Renal cortical epithelial cell (primary cell): ENCODE data around the gene ZDHHC14. TPM values are rescaled to one million over a fixed set of nuclear protein-coding genes. Genes with fewer than 3 reads are reported as not detected.

ENCODE experiments used
- DNase-seq: peaks from one replicate; pipeline ENCODE4 v3.0.0-alpha.2; 2011; ENCODE audit warnings: low read depth
- total RNA-seq: library from RNA; depleted of rRNA; stranded (reverse); fragments of >200 nt; gene quantifications from 2 replicates; pipeline ENCODE4 v1.2.3, GENCODE V29; 2014

ZDHHC14 gene
- total RNA-seq, 1 donor from 2014 or later, result 5.3 TPM

DNA sequence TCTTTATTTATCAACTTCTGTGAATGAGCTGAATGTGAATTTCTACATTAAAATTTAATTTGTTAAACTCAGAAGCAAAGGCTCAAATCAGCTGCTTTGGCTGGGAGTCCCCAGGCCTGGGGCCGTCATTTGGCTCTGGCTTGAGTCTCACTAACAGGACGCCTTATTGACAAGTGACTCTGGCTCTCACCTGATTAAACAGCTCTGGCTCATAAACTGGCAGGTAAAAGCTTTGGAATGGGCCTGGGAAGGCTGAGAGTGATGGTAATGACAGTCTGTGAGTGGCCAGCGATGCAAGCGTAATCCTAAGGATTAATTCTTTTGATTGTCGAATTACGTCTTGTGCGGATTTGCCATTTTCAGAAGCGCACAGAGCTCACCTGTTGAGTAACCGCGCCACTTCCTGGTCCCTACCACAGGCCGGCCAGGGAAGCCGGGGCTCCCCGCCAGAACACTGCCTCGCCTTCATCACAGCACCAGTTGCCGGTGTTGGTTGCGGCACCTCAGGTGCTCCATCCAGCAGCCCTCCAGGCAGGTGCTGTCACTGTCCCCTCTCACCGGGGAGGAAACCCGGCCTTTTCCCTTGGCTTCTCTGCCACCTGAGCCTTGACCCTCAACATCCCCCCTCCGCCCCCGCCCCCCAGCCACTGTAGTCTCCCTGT is 110.7 kb downstream of the ZDHHC14 start:
- DNase-seq, result no peak

DNA sequence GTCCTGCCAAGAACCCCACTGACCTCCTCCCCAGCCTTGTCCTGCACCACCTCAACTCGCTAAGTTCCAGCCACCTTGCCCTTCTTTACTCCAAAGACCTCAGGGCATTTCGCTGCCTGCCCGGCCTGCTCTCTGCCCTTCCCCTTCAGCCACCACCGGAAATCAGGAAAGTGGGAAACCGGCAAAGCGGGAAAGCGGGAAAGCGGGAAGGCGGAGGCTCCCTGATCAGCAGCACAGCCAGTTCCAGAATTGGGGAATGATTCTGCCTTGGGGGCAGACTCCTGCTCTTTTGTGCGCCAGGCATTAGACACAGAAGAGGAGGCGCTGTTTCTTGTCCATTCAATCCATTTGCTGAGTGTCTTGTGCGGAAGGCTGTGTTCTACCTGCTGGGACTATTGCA is 111.3 kb downstream of the ZDHHC14 start:
- DNase-seq, result no peak

DNA sequence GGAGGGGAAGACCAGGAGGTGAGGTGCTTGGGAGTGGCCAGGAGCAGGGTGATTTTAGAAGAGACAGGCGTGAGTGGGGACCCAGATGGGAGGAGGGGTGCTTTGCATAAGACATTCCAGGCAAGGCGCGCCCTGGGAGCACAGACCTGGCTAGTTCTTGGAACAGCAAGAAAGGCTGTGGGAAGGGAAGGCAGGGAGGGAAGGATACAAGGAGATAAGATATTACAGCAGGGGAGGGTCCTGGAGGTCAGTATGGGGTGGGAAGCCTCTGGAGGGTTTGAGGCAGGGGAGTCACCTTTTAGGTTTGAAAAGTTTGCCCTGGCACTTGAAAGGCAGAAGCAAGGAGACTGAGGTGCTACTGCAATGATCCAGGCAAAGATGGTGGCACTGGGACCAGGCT is 111.8 kb downstream of the ZDHHC14 start:
- no peak for DNase-seq

DNA sequence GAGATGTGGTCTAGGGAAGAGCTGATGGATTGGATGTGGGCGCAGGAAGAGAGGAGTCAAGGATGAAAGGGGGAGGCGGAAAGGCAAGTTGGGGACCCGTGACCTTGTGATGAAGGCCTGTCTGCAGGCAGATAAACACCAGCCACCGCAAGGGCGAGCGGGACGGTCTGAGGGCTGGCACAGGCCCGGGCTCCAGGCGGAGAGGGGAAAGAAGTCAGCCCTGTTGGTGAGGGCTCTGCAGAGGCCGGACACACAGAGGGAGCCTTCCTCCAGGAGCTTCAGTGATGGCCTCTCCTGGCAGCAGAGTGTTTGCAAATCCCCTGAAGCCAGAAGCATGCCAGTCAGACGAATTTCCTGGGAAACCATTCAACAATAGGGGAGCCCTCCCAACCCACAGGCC is 112.2 kb downstream of the ZDHHC14 start:
- no peak for DNase-seq

DNA sequence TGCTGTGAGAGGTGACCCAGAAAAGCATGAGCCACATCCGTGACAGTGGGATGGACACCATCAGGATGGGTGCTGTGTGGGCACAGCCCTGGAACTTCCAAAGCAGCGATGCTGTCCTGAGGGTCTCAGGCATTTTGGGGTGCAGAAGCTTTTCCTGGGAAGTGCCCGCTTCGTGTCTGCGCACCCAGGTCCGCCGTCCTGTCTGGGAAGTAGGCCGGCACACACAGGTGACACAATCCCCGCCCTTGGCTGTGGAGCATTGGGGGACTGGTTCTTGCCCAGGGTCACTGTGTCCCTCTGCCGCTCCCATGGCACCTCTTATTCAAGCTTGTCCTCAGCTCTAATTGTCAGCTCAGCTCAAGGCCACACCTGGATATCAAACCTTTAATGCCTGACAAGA is 112.6 kb downstream of the ZDHHC14 start:
- no peak for DNase-seq

DNA sequence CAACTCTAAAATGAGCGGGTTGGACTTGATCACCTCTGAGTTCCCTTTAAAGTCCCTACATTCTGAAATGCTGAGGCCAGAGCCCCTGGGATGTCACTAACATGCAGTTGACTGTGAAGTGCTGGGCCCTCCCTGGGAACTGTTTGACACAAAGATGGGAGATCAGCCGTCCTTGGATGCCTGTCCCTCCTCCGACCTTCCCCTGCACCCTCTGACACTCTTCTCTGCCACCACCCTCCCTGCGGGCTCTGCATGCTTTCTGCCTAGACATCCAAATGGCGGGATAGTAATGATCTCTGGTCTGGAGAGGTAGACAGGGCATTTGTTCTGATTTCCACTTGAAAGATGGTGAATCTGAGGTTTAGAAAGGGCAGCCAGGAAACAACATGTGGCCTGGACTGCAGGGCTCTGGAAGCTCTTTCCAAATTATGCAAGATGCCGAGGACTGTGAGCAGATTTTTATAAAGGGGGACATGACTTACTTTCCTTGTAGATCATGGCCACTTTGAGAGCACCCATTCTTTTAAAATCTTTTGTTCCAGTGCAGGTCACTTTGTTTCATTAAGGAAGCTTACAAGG is 113.2 kb downstream of the ZDHHC14 start:
- no peak for DNase-seq

DNA sequence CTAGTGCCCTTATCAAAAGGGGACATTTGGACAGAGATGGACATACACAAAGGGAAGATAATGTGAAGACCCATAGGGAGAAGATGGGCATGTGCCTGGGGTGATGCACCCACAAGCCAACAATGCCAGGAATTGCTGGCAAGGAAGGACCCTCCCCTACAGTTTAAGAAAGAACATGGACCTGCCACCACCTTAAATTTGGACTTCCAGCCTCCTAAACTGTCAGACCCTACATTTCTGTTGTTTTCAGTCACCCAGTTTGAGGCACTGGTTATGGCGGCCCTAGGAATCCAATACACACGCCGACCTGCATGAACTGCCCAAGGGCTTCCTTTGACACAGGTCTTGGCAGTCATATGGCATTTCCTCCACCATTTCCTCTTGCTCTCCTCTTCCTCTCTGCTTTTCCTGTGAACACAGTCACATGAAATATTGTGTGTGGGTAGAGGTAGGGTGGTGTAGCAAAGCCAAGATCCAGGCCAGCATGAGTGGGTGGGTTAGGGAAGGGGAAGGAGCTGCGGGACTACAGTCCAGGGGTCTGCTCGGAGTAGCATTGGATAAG is 115.6 kb downstream of the ZDHHC14 start:
- DNase-seq, result no peak

DNA sequence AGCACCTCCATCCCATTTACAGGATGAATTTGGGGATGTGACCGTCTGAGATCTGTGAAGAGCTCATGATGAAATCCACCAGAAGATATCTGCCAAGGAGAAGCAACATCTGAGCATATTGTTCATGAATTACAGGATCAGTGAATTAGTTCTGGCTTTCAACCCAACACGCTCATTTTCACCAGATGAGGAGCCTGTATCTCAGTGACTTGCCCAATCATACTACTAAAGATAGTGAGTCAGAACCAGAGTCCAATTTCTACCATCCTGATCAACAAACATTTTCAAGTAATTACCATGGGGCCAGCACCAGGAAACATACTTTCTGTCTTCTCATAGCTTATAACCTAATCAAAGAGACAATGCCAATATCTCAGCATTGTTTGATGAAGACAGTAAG is 116.6 kb downstream of the ZDHHC14 start:
- no peak for DNase-seq

DNA sequence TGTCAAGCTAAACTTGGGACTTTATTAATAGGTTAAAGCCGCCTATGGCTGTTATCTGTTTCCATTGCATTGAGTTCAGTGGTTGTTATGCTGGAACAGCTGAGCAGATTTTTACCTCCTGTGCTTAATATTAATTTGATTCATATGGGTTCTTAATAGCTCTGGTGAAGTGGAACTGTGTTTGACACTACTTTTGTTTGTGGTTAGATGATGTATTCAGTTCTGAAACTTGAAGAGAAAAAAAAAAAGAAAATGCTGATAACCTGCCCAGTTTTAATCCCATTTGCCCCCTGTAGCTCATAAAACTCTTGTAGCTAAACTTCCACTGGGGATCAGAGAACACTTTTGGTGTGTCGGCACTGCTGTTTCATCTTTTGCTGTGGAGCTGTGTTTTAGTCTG is 117.8 kb downstream of the ZDHHC14 start:
- DNase-seq, result no peak

DNA sequence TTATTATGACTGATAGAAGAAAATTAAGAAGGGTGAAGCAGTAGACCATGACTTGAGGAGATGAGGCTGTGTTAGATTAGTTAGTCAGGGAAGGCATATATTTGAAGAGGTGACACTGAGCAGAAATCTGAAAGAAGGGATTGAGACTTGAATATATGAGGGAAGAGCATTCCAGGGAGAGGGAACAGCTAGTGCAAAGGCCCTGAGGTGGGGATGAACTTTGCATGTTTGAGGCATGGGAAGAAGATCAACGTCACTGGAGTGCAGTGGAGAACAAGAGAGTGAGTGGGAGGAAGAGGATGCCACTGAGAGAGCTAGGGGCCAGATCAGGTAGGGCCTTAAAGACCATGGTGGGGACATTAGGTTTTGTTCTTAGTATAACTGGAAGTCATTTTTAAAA is 119.0 kb downstream of the ZDHHC14 start:
- no peak for DNase-seq

DNA sequence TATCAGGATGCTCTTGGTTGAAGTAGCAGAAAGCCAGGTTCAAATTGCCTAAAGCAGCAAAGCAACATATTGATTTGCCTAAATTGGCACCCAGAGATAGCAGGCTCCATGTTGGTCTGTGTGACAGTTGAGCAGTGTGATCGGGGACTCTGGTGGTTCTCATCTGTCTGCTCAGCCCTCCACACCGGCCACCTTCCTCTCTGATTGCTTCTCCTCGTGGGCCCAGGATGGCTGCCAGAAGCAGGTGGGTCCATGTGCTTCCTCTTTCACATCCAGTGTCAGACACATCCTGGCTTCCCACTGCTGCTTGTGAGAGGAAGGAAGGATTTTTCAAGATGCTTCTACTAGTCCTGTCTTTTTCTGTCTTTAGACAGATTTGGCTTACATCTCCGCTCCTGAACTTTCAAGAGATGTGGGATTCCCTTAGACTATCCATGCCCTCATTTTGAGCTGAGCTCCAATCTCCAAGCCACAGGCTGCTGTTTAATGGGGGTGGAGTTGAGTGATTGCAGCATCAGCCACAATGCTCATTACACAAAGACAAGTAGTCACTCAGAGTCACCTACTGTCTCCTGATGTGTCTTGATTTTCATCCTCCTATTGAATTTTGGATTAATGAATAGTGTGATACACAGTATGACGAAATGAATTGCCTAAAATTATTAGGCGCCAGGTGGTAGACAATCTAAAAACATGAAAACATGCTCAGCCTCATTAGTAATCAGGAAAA is 122.2 kb downstream of the ZDHHC14 start:
- DNase-seq, result no peak

DNA sequence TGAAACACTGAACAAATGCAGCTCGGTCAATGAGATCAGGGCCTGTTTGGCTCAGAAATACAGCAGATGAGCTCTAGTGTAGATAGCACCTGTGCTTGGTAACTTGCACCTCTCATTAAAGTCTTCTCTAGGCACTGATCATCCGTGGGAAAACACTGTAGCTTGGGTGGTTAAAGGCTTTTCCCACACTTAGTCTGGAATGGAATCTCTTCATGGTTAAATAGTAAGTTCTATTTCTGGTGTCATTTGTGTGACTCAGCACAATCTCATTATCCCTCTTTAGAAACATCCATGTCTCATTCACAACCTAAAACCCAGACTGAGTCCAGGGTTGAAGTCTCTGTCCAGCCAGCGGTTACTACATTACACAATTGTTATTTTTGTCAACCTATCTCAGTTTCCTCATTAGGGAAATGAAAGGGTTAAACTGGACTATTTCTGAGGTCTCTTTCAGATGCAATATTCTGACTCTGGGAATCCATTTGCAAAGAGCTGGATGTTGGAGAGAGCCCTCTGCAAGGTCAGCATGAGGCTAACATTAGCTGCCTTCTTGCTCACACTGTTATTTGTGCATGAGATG is 125.0 kb downstream of the ZDHHC14 start:
- no peak for DNase-seq

DNA sequence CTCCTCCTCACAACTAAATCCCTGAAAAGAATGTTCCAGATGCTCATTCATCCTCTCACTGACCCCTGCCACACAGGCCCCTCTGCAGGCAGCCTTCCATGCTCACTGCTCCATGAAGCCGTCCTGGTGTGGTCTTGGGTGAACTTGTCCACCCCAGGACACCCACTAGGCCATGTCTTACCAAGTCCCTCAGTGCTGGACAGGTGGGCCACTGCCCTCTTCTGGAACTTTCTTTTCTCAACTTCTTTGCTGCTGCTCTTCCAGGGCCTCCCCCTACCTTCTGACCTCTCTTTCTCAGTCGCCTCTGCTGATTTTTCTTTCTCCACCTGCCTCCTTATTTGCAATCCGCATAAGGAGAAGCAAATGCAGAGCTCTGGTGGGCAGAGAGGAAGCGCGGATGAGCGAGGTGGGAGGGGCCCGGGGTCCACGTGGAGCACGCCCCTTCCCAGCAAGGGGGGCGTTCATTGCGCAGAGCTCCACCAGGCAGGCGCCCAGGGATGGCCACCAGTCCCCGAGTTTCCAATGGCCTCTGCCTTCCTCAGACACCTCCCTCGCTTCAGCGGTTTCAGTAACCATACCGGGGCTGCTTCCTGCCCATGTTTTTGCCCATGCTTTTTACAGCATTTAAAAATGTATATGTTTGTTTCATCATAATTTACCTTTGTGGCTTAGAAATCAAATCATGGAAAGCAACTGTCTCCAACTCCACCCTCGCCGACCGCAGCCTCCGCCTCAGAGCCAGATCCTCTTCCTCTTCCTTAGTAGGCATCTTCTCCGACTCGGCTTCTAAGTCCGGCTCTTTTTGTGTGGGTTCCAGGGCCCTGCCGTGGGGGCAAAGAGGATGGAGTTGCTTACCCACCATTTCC is 129.6 kb downstream of the ZDHHC14 start:
- no peak for DNase-seq

DNA sequence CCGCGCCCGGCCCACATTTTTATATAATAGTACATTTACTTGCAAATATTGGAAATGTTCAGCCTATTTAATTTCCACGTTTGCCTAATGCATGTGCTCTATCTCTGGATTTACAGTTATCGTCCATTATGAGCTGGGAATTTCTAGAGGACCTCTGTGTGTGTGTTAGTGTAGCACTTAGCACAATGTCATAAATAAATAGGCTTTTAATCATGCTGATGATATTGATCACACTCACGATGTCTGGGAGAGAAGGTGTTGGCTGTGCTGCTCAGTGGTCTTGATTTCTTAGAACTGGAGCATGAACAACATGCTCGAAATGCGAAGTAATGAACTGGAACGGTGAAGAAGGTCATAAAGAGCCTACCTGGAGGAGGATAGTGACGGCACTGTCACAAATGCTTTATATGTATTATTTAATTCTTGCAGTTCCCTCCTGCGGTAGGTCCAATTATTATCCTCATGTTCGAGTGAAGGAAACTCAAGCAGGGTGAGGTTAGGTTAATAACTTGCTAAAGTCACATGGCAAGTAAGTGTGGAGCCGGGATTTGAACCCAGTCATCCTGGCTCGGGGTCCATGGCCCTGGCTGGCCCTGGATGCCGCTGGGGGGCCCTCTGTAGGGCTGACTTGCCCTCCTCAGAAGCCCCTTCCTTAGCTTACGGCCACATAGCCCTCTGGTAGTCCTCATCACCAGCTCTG is 130.8 kb downstream of the ZDHHC14 start:
- DNase-seq, result no peak

DNA sequence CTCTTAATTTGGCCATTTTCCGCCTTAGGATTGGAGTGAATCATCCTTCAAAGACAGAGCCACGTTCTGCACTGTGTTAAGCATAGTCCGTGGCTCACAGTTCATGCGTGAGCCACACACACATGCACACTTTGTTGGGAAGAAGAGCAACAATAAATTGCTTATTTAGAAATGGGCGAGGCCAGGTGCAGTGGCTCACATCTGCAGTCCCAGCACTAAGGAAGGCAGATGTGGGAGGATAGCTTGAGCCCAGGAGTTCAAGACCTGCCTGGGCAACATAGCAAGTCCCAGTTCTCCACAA is 131.3 kb downstream of the ZDHHC14 start:
- no peak for DNase-seq

DNA sequence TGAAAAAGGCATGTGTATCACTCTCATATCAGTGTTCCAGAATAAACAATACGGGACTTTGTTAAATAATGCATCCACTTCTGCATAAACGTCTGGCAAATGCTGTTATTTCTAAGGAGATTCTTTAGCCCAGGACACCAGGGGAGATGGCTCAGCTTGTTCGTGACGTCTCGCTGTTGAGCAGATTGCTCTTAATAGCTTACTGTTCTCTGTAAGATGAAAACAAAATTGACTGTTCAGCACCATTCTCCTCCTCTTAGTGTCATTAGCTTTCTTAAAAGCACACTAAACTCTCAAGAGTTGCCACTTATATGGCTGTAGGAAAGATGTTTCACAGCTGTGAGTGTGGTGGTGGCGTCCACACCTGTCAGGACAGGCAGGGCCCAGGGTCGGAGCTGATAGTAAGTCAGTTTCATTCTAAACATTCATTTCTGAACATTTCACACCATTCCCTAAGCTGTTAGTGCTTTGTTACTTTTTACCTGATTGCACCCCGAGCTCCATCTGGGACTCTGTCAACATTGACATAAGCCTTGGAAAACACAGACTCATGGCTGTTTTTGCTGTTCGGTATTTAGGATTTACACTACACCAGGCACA is 132.1 kb downstream of the ZDHHC14 start:
- no peak for DNase-seq

DNA sequence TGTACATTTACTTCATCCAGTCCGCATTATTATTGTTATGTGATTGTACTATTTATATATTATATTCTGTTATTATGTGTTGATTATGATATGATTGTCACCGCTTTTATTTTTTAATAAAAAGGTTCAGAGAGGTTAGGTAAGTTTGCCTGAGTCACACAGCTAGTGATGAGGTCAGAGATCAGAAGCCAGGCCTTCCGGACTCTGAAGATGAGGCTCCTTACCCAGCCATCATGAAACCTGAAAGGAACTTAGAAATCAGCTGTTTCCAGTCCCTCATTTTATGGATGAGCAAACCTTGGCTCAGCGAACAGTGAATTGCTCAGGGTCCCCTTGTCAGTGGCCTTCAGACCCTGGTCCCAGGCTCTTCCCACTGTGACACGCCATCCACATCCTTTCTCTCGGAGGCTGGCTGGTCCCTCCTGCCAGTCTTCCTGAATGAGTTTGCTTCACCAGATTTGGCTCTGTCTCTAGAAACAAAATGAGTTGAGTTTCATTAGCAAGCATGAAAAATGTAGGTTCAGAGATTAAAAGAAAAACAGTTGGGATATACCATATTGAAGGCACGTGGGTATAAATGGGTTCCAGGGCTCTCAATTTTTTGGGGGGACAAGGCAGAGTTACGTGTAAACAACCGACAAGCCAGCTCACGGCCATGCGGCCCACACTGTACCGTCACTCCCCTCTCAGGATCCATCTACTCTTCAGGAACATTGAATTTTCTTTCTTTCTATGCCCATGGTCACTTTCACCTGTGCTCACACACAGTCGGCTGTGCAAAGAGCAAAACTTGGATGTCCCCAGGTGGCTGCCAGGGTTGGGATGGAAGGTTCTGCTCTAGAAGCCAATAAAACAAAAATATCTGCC is 132.9 kb downstream of the ZDHHC14 start:
- no peak for DNase-seq

DNA sequence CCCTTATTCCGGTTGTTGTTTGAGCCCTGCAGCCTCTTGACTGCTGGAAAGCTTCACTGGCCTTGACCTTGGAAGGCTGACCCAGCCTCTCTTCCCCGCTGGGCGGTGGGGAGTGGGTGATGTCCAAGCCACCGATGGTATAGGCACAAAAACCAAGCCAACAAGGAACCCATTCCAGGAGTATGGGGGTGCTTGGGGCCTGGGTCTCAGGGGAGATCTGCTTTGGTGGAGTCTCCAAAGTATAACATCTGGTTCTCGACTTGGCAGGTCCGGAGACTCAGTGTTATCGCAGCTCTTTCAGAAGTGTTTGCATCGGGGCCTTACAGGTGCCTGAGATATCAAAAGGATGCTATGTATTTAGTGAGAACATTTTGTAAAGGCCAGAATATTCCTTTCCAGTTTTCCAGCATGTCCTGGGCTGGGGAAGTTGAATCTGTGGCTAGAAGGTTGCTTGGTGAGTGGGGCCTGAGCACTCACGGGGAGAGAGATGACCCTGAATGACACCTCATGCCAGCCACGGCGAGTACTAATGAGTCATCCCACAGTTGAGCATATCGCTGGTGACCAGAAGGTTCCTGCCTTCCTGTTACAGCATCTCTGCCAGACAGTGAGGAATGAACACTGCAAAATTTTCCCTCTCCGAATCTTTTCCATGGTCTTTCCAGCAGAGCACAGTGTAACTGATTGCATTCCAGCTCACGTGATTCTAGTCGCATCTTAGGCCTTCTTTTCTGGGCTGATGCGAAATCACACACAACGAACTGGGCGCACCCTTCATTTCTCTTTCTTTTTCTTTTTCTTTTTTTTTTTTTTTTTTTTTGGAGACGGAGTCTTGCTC is 133.9 kb downstream of the ZDHHC14 start:
- DNase-seq, result peak; percentile 84
